SK-MEL-5 (cell line): Measurements from ENCODE around the gene DRAP1. TPM values are rescaled to one million over a fixed set of nuclear protein-coding genes. Genes with fewer than 3 reads are reported as not detected.
"Not testable (repeated sequence)": the region's sequence is repeated elsewhere in the genome, so short reads cannot be mapped to it uniquely, and the experiment has no call there.

ENCODE experiments used
- DNase-seq: peaks from one replicate; pipeline ENCODE4 v3.0.0-alpha.2; 2016; ENCODE audit warnings: low read depth, low spot score
- in situ Hi-C: cut with HindIII; loops from 2 replicates; pipeline ENCODE4 v1.10.0; 2016; ENCODE audit warnings: low sequenced_read_pairs, high pct_unique_total_duplicates, low pct_unique_long_range_greater_than_20kb
- total RNA-seq: library from RNA; depleted of rRNA; stranded (reverse); fragments of >200 nt; shearing (Covaris generic); gene quantifications from 2 replicates; pipeline ENCODE4 v1.2.3, GENCODE V29; 2014

The DRAP1 gene
- total RNA-seq, 1 experiment from 2014 or later = 66.5 TPM

GRCh38 chr11:65945430-65945911, 26.2 kb downstream of the DRAP1 start, which contains the start of gene TSGA10IP:
TSS of gene TSGA10IP (plus strand) at chr11:65945480. CDS start at chr11:65945676, 196 bp downstream.
- no peak for DNase-seq
- in situ Hi-C loops = no loop called here

- in situ Hi-C loops = no loop called here
- no peak for DNase-seq
Measured at GRCh38 chr11:65945941-65946558, 26.8 kb downstream of the DRAP1 start.

GRCh38 chr11:65946655-65947054, 27.4 kb downstream of the DRAP1 start:
- DNase-seq = no peak
- in situ Hi-C loops = no loop called here

- DNase-seq = no peak
- in situ Hi-C loops = no loop called here
Measured at GRCh38 chr11:65947133-65947532, 27.9 kb downstream of the DRAP1 start.

GRCh38 chr11:65947603-65948125, 28.4 kb downstream of the DRAP1 start:
- no peak for DNase-seq
- in situ Hi-C loops = no loop called here

- DNase-seq, in situ Hi-C loops: not testable (repeated sequence)
Measured at GRCh38 chr11:65950711-65951110, 31.5 kb downstream of the DRAP1 start.

- in situ Hi-C loops = not testable (repeated sequence)
Measured at GRCh38 chr11:65951641-65952040, 32.4 kb downstream of the DRAP1 start.

GRCh38 chr11:65952052-65952521, 32.9 kb downstream of the DRAP1 start:
- in situ Hi-C loops = no loop called here

More at GRCh38 chr11:65951641-65952040, 32.4 kb downstream of the DRAP1 start:
- DNase-seq = not testable (repeated sequence)

GRCh38 chr11:65953471-65953870, 34.2 kb downstream of the DRAP1 start:
- no peak for DNase-seq
- in situ Hi-C loops = no loop called here

More at GRCh38 chr11:65952052-65952521, 32.9 kb downstream of the DRAP1 start:
- no peak for DNase-seq

- DNase-seq = no peak
- in situ Hi-C loops = no loop called here
Measured at GRCh38 chr11:65954771-65955170, 35.5 kb downstream of the DRAP1 start.

- in situ Hi-C loops = no loop called here
- no peak for DNase-seq
Measured at GRCh38 chr11:65958291-65958690, 39.1 kb downstream of the DRAP1 start.

- DNase-seq = no peak
- in situ Hi-C loops = no loop called here
Measured at GRCh38 chr11:65958774-65959420, 39.7 kb downstream of the DRAP1 start.

- in situ Hi-C loops = no loop called here
- DNase-seq = peak; percentile 0
Measured at GRCh38 chr11:65960824-65961266, 41.6 kb downstream of the DRAP1 start.

GRCh38 chr11:65961267-65962140, 42.3 kb downstream of the DRAP1 start, which contains the start of gene SART1:
TSS of gene SART1 (plus strand) at chr11:65961734. CDS start at chr11:65961781, 47 bp downstream.
- peak; percentile 95 for DNase-seq
- in situ Hi-C loops = no loop called here

GRCh38 chr11:65962141-65962564, 42.9 kb downstream of the DRAP1 start:
- peak; percentile 10 for DNase-seq

GRCh38 chr11:65964906-65965305, 45.7 kb downstream of the DRAP1 start:
- in situ Hi-C loops = no loop called here
- DNase-seq = no peak

More at GRCh38 chr11:65962141-65962564, 42.9 kb downstream of the DRAP1 start:
- in situ Hi-C loops = no loop called here

GRCh38 chr11:65965986-65966762, 46.9 kb downstream of the DRAP1 start:
- in situ Hi-C loops = no loop called here

More at GRCh38 chr11:65965986-65966762, 46.9 kb downstream of the DRAP1 start:
- DNase-seq = no peak
